ENCODE measurements around the gene DHCR7. TPM values are rescaled to one million over a fixed set of nuclear protein-coding genes. Genes with fewer than 3 reads are reported as not detected.
A peak's percentile ranks its signal among the peaks of the same experiment; 100 is the strongest.

Gene DHCR7
- total RNA-seq, 2 donors from 2014 or later = 14.9 to 15.5 TPM

GRCh38 chr11:71444811-71445210, 3.4 kb downstream of the DHCR7 start:
- peak; percentile 42 for DNase-seq (ENCODE audit: low spot score)
- intact Hi-C loops (cut with DNase I) = no loop called here

GRCh38 chr11:71443736-71444445, 4.3 kb downstream of the DHCR7 start:
- peak; percentile 79 for DNase-seq (ENCODE audit: low spot score)
- intact Hi-C loops (cut with DNase I) = no loop called here

- intact Hi-C loops (cut with DNase I) = no loop called here
- peak; percentile 64 for DNase-seq (ENCODE audit: low spot score)
Measured at GRCh38 chr11:71442880-71443279, 5.3 kb downstream of the DHCR7 start.

GRCh38 chr11:71442123-71442522, 6.1 kb downstream of the DHCR7 start:
- intact Hi-C loops (cut with DNase I) = no loop called here
- DNase-seq (ENCODE audit: low spot score) = peak; percentile 23

- intact Hi-C loops (cut with DNase I) = no loop called here
Measured at GRCh38 chr11:71441251-71441650, 6.9 kb downstream of the DHCR7 start.

GRCh38 chr11:71440021-71440755, 8.0 kb downstream of the DHCR7 start:
- intact Hi-C loops (cut with DNase I) = no loop called here
- DNase-seq (ENCODE audit: low spot score) = peak; percentile 24

More at GRCh38 chr11:71441251-71441650, 6.9 kb downstream of the DHCR7 start:
- peak; percentile 26 for DNase-seq (ENCODE audit: low spot score)

GRCh38 chr11:71438650-71439049, 9.5 kb downstream of the DHCR7 start:
- no peak for DNase-seq (ENCODE audit: low spot score)
- intact Hi-C loops (cut with DNase I) = no loop called here

GRCh38 chr11:71437879-71438278, 10.3 kb downstream of the DHCR7 start:
- DNase-seq (ENCODE audit: low spot score) = no peak
- intact Hi-C loops (cut with DNase I) = no loop called here

GRCh38 chr11:71437399-71437798, 10.8 kb downstream of the DHCR7 start:
- intact Hi-C loops (cut with DNase I) = no loop called here
- no peak for DNase-seq (ENCODE audit: low spot score)

- intact Hi-C loops (cut with DNase I) = no loop called here
- no peak for DNase-seq (ENCODE audit: low spot score)
Measured at GRCh38 chr11:71436861-71437260, 11.3 kb downstream of the DHCR7 start.

GRCh38 chr11:71435278-71435951, 12.8 kb downstream of the DHCR7 start:
- no peak for DNase-seq (ENCODE audit: low spot score)
- intact Hi-C loops (cut with DNase I) = no loop called here

- no peak for DNase-seq (ENCODE audit: low spot score)
- intact Hi-C loops (cut with DNase I) = no loop called here
Measured at GRCh38 chr11:71434576-71435130, 13.5 kb downstream of the DHCR7 start.

GRCh38 chr11:71433648-71434450, 14.3 kb downstream of the DHCR7 start:
- intact Hi-C loops (cut with DNase I) = no loop called here
- peak; percentile 91 for DNase-seq (ENCODE audit: low spot score)

- DNase-seq (ENCODE audit: low spot score) = no peak
- intact Hi-C loops (cut with DNase I) = no loop called here
Measured at GRCh38 chr11:71432761-71433647, 15.2 kb downstream of the DHCR7 start.

GRCh38 chr11:71431271-71431670, 16.9 kb downstream of the DHCR7 start:
- intact Hi-C loops (cut with DNase I) = no loop called here
- DNase-seq (ENCODE audit: low spot score) = no peak

- intact Hi-C loops (cut with DNase I) = no loop called here
- no peak for DNase-seq (ENCODE audit: low spot score)
Measured at GRCh38 chr11:71430166-71430565, 18.0 kb downstream of the DHCR7 start.

- DNase-seq (ENCODE audit: low spot score) = no peak
- intact Hi-C loops (cut with DNase I) = no loop called here
Measured at GRCh38 chr11:71429701-71430100, 18.5 kb downstream of the DHCR7 start.

GRCh38 chr11:71428861-71429435, 19.2 kb downstream of the DHCR7 start:
- DNase-seq (ENCODE audit: low spot score) = peak; percentile 92

More at GRCh38 chr11:71428861-71429435, 19.2 kb downstream of the DHCR7 start:
- intact Hi-C loops (cut with DNase I) = no loop called here

Measured in posterior vena cava (tissue), 2 donors.